ENCODE results near the gene PDP2. TPM values are rescaled to one million over a fixed set of nuclear protein-coding genes. Genes with fewer than 3 reads are reported as not detected.

The PDP2 gene
- total and polyA plus RNA-seq, 2 donors (not counting 3 experiments of a cell fraction or from before 2014, with no cell fraction given) = 4.4 to 9.3 TPM

DNA sequence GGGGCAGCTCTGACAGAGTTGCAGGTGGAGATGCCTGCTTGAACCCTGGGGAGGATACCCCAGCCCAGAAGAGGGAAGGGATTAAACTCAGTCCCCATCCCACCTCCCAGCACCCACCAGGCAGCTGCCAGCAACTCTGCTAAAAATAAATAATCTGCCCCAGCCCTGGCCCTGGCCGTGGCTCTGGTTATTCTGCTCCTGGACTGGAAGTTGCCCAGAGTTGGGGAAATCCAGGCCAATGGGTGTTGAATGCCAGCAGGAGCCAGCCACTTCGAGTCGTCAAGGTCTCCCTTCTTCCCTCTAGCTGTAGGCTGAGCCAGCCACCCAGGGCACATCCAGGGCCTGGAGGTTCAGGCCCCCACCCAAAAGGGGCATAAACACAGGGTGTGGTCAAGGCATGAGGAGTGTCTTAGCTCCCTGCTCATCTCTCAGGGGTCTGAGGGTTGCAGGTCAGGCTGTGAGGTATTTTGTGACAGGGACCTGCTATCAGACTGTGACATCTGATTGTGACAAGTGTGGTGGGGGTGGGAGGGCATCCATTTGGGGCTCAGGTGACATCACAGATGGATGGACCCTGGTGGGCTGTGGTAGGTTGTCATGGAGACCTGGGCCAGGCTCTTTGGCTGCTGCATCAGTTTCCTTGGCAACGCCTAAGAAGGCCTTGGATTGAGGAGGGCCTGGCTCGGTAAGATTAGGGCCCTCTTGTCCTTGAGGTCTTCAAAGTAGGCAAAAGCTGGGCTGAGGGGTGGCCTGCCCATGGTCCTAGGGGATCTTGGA, 46.0 kb downstream of the PDP2 start:
- Histone ChIP-seq H3K9ac (replicated peaks; ENCODE audit: extremely low read depth, insufficient read depth, low read length) (no peak overlapping the region), H3K4me1 (ENCODE audit: control insufficient read depth, extremely low read depth, insufficient read depth, low read length) (peaks cover 3% of the 10 kb centered on the region), H4K20me1 (replicated peaks; ENCODE audit: control insufficient read depth, extremely low read depth, insufficient read depth, low read length) (no peaks in the 10 kb centered on the region), H3K4me3 (replicated peaks in 1 of 3; ENCODE audit: insufficient read depth in 1 of 3, low read depth in 1 of 3, low read length in 3 of 3) (no peak overlapping the region), H3K79me2 (ENCODE audit: control insufficient read depth, insufficient read depth, low read length) (no peaks in the 10 kb centered on the region), H3K27me3 (ENCODE audit: control insufficient read depth in 2 of 2, insufficient read depth in 2 of 2, low read length in 2 of 2) (peaks cover 22 to 34% of the 10 kb centered on the region in 2 experiments), H3K9me3 (replicated peaks; ENCODE audit: control insufficient read depth, insufficient read depth, low read length) (no peaks in the 10 kb centered on the region), H3K4me2 (ENCODE audit: insufficient read depth, low read length) (no peak overlapping the region), H2AFZ (ENCODE audit: low read depth, low read length) (no peak overlapping the region), H3K36me3 (ENCODE audit: control insufficient read depth in 2 of 2, extremely low read depth in 1 of 2, insufficient read depth in 2 of 2, low read length in 2 of 2) (no peaks in the 10 kb centered on the region), H3K9me1 (replicated peaks; ENCODE audit: control insufficient read depth, extremely low read depth, insufficient read depth, low read length) (no peaks in the 10 kb centered on the region), H3K27ac (ENCODE audit: insufficient read depth, low read depth, low read length) (no peak overlapping the region)
- intact Hi-C loops (cut with micrococcal nuclease) (no loop called here), dilution Hi-C loops (cut with MboI; ENCODE audit: extremely low pct_ligation_motif_present, low sequenced_read_pairs) (no loop called here)
- TF ChIP-seq GATA2 (IDR thresholded peaks at IDR 0.05; ENCODE audit: insufficient read depth, insufficient read length, low read depth, low read length) (no peak), MYC (IDR thresholded peaks at IDR 0.05; ENCODE audit: low read depth, low read length) (no peak)
- ChIA-PET CTCF (interaction anchor here (0.8 to 5.2 kb wide), 8 partner anchors 8 to 318 kb away, joined by 3 to 72 read pairs (median 5); partner anchors contain the start of gene CIAO2B), POLR2A (no interaction called here)
- FAIRE-seq (no peak), DNase-seq (ENCODE audit: low read depth, low spot score) (no peak)
- no TSS peak for BruUV-seq (replicated peaks)

DNA sequence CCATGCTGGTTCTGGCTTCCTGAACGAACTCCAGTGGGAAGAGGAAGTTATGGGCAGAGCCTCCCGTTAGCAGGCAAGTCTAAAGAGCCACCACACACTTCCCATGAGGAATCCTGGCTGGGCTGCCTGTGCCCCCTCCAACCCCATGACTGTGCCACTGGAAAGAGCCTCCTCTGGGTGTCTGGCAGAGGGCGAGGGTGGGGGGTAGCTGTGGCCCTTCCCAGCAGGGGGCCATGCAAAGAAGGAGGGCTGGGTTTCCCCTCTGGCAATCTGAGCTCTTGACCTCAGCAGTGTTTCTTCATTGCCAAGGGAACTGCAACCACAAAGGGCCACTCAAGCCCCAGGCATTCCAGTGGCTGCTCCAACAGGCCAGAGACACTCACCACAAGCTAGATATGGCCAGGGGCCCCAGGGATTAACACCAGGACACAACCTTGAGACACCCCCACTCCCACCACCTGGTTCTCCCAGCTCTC, 46.7 kb downstream of the PDP2 start:
- Histone ChIP-seq H2AFZ (ENCODE audit: low read depth, low read length) (no peak overlapping the region), H3K36me3 (ENCODE audit: control insufficient read depth in 2 of 2, extremely low read depth in 1 of 2, insufficient read depth in 2 of 2, low read length in 2 of 2) (no peaks in the 10 kb centered on the region), H3K4me1 (ENCODE audit: control insufficient read depth, extremely low read depth, insufficient read depth, low read length) (peaks cover 3% of the 10 kb centered on the region), H3K9ac (replicated peaks; ENCODE audit: extremely low read depth, insufficient read depth, low read length) (no peak overlapping the region), H3K79me2 (ENCODE audit: control insufficient read depth, insufficient read depth, low read length) (no peaks in the 10 kb centered on the region), H3K9me3 (replicated peaks; ENCODE audit: control insufficient read depth, insufficient read depth, low read length) (no peaks in the 10 kb centered on the region), H3K27ac (ENCODE audit: insufficient read depth, low read depth, low read length) (no peak overlapping the region), H4K20me1 (replicated peaks; ENCODE audit: control insufficient read depth, extremely low read depth, insufficient read depth, low read length) (no peaks in the 10 kb centered on the region), H3K27me3 (ENCODE audit: control insufficient read depth in 2 of 2, insufficient read depth in 2 of 2, low read length in 2 of 2) (peaks cover 18 to 29% of the 10 kb centered on the region in 2 experiments), H3K4me3 (replicated peaks in 1 of 3; ENCODE audit: insufficient read depth in 1 of 3, low read depth in 1 of 3, low read length in 3 of 3) (no peak overlapping the region), H3K9me1 (replicated peaks; ENCODE audit: control insufficient read depth, extremely low read depth, insufficient read depth, low read length) (no peaks in the 10 kb centered on the region), H3K4me2 (ENCODE audit: insufficient read depth, low read length) (no peak overlapping the region)
- dilution Hi-C loops (cut with MboI; ENCODE audit: extremely low pct_ligation_motif_present, low sequenced_read_pairs) (no loop called here), intact Hi-C loops (cut with micrococcal nuclease) (no loop called here)
- TF ChIP-seq MYC (IDR thresholded peaks at IDR 0.05; ENCODE audit: low read depth, low read length) (no peak), EZH2 (IDR thresholded peaks at IDR 0.05; ENCODE audit: borderline replicate concordance, low read depth, low read length, severe bottlenecking) (no peak), JUN (IDR thresholded peaks at IDR 0.05; ENCODE audit: borderline replicate concordance, insufficient read depth, insufficient read length, low read depth) (no peak), POLR2AphosphoS5 (IDR thresholded peaks at IDR 0.05; ENCODE audit: insufficient read depth, low read depth, low read length) (no peak), GATA2 (IDR thresholded peaks at IDR 0.05; ENCODE audit: insufficient read depth, insufficient read length, low read depth, low read length) (no peak), FOS (IDR thresholded peaks at IDR 0.05; ENCODE audit: borderline replicate concordance, insufficient read depth, low read length) (no peak)
- TF ChIP-seq, protein P1, sequence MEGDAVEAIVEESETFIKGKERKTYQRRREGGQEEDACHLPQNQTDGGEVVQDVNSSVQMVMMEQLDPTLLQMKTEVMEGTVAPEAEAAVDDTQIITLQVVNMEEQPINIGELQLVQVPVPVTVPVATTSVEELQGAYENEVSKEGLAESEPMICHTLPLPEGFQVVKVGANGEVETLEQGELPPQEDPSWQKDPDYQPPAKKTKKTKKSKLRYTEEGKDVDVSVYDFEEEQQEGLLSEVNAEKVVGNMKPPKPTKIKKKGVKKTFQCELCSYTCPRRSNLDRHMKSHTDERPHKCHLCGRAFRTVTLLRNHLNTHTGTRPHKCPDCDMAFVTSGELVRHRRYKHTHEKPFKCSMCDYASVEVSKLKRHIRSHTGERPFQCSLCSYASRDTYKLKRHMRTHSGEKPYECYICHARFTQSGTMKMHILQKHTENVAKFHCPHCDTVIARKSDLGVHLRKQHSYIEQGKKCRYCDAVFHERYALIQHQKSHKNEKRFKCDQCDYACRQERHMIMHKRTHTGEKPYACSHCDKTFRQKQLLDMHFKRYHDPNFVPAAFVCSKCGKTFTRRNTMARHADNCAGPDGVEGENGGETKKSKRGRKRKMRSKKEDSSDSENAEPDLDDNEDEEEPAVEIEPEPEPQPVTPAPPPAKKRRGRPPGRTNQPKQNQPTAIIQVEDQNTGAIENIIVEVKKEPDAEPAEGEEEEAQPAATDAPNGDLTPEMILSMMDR (IDR thresholded peaks at IDR 0.05; ENCODE audit: extremely low read depth in 1 of 2, insufficient read depth in 1 of 2, low read depth in 1 of 2, low read length in 2 of 2) = no peak
- no peak for DNase-seq (ENCODE audit: low read depth, low spot score)
- no TSS peak for BruUV-seq (replicated peaks)
- ChIA-PET CTCF (interaction anchor here (0.6 to 5.2 kb wide), 6 partner anchors 10 to 228 kb away, joined by 4 to 72 read pairs (median 6); no protein-coding TSS in a partner anchor), POLR2A (no interaction called here)
- FAIRE-seq = no peak
